Amniotic epithelial cell (primary cell): Measurements from ENCODE around the gene CSF1R.

Experiments
- DNase-seq: peaks from one replicate; pipeline ENCODE4 v3.0.0-alpha.2; 2010; ENCODE audit warnings: low read depth

Gene CSF1R

GRCh38 chr5:150069672-150070627, 16.4 kb downstream of the CSF1R start:
- no peak for DNase-seq

GRCh38 chr5:150068961-150069645, 17.3 kb downstream of the CSF1R start:
- no peak for DNase-seq

GRCh38 chr5:150068472-150068871, 17.9 kb downstream of the CSF1R start:
- no peak for DNase-seq

GRCh38 chr5:150068071-150068470, 18.3 kb downstream of the CSF1R start:
- no peak for DNase-seq

DNA sequence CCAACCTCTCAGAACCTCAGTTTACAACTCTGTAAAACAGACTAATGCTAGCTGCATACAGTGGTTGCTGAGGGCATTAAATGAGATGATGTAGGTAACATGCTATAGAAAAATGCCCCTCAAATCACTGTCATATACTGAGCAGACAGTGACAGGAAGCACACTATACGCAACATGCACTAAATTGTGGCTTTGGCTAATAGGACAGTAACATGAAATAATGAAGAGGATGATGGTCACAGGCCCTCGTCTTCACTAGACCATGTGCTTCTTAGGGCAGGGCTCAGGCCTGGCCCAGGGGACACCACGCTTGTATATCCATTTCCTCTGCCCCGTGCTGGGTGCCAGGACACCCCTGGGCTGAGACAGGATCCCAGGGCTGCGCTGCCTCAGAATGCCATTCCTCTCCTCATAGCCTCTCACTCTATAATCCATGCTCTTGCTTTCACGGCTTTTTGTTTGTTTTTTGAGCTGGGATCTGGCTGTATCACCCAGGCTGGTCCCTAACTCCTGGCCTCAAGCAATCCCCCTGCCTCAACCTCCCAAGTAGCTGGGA, 18.9 kb downstream of the CSF1R start:
- no peak for DNase-seq

DNA sequence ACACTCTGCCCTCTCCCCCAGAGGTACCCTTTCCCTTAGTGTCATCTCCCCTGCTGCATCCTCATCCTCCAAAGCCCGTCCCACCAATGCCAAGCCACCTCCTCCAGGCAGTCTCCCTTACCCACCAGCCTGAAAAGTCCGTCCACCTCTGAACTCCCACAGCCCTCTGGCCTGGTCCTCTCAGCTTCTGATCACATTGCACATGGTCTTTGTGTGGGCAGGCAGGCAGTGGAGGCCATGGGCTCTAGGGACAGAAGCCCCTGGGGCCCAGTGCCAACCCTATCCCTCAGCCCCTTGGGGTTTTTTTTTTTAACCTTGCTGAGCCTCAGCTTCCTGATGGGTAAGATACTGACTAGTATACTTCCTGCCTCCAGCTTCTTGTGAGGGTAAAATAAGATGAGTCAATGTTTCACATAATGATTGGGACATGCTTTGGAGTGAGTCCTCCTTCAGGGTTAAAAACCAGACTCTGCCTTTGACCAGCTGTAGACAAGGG, 19.4 kb downstream of the CSF1R start:
- peak; percentile 81 for DNase-seq

DNA sequence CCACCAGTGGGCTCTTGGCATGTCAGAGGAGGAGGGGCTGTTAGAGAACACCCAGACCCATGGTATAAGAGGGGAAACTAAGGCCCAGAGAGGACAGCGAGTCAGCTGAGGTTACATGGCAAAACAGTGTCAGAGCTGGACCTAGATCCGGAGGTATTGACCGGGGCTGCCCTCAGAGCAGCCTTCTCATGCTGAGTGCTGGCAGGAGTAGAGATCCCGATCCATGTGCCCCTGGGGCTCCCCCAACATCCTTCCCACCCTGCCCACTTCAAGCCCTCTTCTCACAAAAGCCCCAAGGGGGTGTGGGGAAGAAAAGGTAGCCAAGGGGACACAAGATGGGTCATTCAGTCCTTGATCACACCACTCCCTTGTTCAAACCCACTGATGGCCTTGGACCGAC, 19.9 kb downstream of the CSF1R start:
- no peak for DNase-seq

DNA sequence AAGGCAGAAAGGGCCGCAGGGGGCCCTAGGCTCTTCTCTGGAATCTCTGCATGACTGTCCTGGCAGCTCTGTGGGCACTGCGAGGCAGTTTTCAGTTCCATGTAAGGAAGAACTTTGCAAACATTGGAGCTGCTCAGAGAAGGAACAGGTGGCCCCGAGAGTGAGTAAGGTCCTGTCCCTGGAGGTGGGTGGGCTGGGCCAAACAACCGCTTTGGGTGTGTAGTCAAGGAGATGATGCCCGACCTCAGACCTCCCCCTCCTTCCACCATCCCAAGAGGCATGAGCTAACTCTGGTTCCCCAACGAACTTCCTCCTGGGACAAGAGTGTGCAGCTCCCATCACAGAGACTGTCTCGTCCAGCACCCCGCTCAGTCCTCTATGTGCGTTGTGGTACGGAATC, 20.5 kb downstream of the CSF1R start:
- DNase-seq, result no peak

- DNase-seq, result peak; percentile 54
Observed at GRCh38 chr5:150065346-150065745, 21.0 kb downstream of the CSF1R start.

GRCh38 chr5:150064681-150065220, 21.6 kb downstream of the CSF1R start:
- DNase-seq, result no peak

DNA sequence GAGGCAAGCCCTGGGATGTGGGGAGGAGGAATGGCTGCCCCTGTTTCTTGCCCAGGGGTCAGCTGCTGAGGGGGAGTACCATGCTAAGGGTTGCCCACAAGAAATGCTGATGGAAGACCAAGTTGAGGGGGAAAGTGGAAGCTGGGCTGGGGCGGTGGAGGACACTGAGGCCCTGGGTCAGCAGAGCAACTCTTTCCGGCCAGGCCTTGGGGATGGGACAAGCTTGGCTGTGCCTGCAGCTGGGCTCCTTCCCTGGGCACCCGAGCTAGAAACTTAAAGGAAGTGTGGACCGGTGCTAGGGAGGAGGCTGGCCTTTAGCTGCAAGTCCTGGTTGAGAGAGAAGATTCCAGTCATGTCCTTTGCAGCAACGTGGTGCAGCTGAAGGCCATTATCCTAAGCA, 22.7 kb downstream of the CSF1R start:
- DNase-seq, result no peak

DNA sequence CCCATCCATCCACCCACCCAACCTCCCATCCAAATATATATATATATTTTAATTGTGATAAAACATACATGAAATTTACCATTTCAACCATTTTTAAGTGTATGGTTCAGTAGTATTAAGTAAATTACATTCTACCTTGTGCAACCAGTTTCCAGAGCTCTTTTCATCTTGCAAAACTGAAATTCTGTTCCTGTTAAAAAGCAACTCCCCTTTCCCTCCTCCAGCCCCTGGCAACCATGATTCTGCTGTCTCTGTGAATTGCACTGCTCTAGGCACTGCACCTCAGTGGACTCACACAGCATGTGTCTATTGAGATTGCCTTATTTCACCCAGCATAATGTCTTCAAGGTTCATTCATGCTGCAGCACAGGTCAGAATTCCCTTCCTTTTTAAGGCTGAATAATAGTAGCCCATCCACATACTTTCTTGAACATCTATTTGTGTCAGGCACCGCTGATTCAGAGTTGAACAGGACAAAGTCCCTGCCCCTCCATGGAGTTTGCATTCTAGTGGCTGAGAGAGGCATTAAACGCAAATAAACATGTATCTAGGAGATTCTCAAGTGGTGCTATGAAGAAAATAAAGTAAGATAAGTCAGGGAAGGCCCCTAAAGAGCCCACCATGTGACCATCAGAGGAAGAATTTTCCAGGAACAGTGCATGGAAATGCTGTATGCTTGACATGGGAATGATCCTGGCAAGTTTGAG, 24.0 kb downstream of the CSF1R start:
- DNase-seq, result no peak

DNA sequence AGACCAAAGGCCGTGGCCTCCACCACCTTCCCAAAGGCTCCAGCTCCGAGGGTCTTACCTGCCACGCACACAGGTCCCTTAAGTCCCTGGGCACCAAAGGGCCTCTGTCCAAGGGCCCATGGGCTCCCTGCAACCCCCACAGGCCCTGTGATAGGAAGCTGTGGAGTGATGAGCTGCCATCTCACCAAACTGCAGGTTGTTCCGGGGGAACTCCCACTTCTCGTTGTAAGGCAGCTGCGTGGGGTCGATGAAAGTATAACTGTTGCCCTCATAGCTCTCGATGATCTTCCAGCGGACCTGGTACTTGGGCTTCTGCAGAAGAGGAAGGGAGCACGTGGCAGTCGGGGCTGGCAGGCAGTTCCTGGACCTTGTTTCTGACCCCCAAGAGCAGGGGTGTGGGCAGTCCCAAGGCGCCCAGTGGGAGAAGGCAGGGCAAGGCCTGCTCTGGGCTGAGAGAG, 24.8 kb downstream of the CSF1R start:
- no peak for DNase-seq

DNA sequence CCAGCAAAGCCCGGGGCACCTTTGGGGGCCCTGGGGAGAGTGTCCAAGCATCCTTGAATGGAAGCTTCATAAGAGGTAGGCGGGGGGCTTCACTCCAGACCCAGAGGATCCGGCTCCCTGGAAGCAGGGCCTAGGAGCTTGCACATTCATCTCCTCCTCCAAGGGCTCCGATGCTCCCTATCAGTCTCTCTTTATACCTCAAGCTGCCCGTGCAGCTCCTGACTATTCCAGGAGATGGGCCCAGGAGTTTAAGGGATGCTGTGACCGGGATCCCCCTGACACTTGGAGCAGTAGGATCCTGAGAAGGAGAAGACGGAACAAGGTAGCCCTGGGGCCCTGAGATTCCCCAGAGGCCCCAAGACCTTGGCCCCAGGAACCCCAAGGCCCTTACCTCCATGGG, 25.9 kb downstream of the CSF1R start:
- DNase-seq, result no peak

- no peak for DNase-seq
Observed at GRCh38 chr5:150059623-150060022, 26.7 kb downstream of the CSF1R start.

- DNase-seq, result peak; percentile 37
Observed at GRCh38 chr5:150058480-150059126, 27.8 kb downstream of the CSF1R start.

- DNase-seq, result peak; percentile 47
Observed at GRCh38 chr5:150057996-150058395, 28.4 kb downstream of the CSF1R start.

- no peak for DNase-seq
Observed at GRCh38 chr5:150057511-150057910, 28.8 kb downstream of the CSF1R start.

GRCh38 chr5:150057052-150057451, 29.3 kb downstream of the CSF1R start:
- no peak for DNase-seq

DNA sequence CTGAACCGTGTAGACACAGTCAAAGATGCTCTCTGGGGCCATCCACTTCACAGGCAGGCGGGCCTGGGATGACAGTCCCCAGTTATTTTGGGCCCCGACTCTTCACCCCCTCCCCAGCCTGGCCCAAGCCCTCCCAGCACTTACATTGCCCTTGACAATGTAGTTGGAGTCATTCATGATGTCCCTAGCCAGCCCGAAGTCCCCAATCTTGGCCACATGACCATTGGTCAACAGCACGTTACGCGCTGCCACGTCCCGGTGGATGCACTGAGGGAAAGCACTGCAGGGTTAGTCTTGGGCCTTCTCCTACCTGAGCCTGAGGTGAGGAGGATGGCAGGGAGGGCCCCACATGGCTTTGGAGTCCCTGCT, 30.3 kb downstream of the CSF1R start:
- no peak for DNase-seq

- DNase-seq, result no peak
Observed at GRCh38 chr5:150055326-150056074, 30.9 kb downstream of the CSF1R start.
